GM23338 (cell line): ENCODE results near the gene FSTL3. TPM values are rescaled to one million over a fixed set of nuclear protein-coding genes. Genes with fewer than 3 reads are reported as not detected.

Source experiments
- ATAC-seq: fragments of 200-7000 bp; cut with Tn5 transposase; 3 replicates; pipeline ENCODE4 v1.9.1; 2020
- DNase-seq: peaks from one replicate; pipeline ENCODE4 v3.0.0-alpha.2; 2015; ENCODE audit warnings: low spot score
- H2AFZ ChIP-seq: fragments of 200-600 bp; sonication (generic); 2 replicates; pipeline ENCODE4 v1.8.0; 2016; ENCODE audit warnings: antibody characterized with exemption, mild to moderate bottlenecking, moderate library complexity
- H3F3A ChIP-seq: fragments of 200-600 bp; sonication (generic); replicated peaks from 2 replicates; pipeline ENCODE4 v1.8.0; 2017; ENCODE audit warnings: antibody characterized with exemption, mixed run types, low read depth
- H3K27ac ChIP-seq: fragments of 200-600 bp; sonication (generic); 2 replicates; pipeline ENCODE4 v1.6.1; 2016; ENCODE audit warnings: low read depth
- H3K27me3 ChIP-seq: fragments of 200-600 bp; sonication (generic); 2 replicates; pipeline ENCODE4 v1.8.0; 2016; ENCODE audit warnings: mild to moderate bottlenecking, mixed run types, moderate library complexity; ENCODE audit not compliant: insufficient read depth
- H3K36me3 ChIP-seq: fragments of 200-600 bp; sonication (generic); 2 replicates; pipeline ENCODE4 v1.8.0; 2016; ENCODE audit warnings: mild to moderate bottlenecking; ENCODE audit not compliant: insufficient read depth
- H3K4me1 ChIP-seq: fragments of 200-600 bp; sonication (generic); 2 replicates; pipeline ENCODE4 v1.8.0; 2016; ENCODE audit warnings: mild to moderate bottlenecking, moderate library complexity; ENCODE audit not compliant: insufficient read depth
- H3K4me2 ChIP-seq: fragments of 200-600 bp; sonication (generic); 2 replicates; pipeline ENCODE4 v1.7.1; 2017; ENCODE audit warnings: mixed run types
- H3K4me3 ChIP-seq: fragments of 200-600 bp; sonication (generic); 2 replicates; pipeline ENCODE4 v1.6.1; 2016; ENCODE audit warnings: mixed run types
- H3K79me2 ChIP-seq: fragments of 200-600 bp; sonication (generic); replicated peaks from 2 replicates; pipeline ENCODE4 v1.8.0; 2017; ENCODE audit warnings: mild to moderate bottlenecking; ENCODE audit not compliant: insufficient read depth
- H3K9me2 ChIP-seq: fragments of 200-600 bp; sonication (generic); 2 replicates; pipeline ENCODE4 v1.8.0; 2017; ENCODE audit not compliant: insufficient read depth
- H4K20me1 ChIP-seq: fragments of 200-600 bp; sonication (generic); replicated peaks from 2 replicates; pipeline ENCODE4 v1.8.0; 2017; ENCODE audit warnings: mild to moderate bottlenecking; ENCODE audit not compliant: insufficient read depth
- H3K27ac Mint-ChIP-seq: 2 replicates; pipeline ENCODE4 v1.8.0; 2020; ENCODE audit warnings: inconsistent platforms, mild to moderate bottlenecking, moderate library complexity, mixed read lengths
- H3K27me3 Mint-ChIP-seq: 3 replicates; pipeline ENCODE4 v1.8.0; 2022; ENCODE audit warnings: low read depth, mild to moderate bottlenecking, moderate library complexity, mixed read lengths, inconsistent platforms; ENCODE audit not compliant: insufficient read depth, poor library complexity
- H3K36me3 Mint-ChIP-seq: 3 replicates; pipeline ENCODE4 v1.8.0; 2021; ENCODE audit warnings: low read depth, mild to moderate bottlenecking, inconsistent platforms, moderate library complexity, mixed read lengths
- H3K4me1 Mint-ChIP-seq: 3 replicates; pipeline ENCODE4 v1.8.0; 2020; ENCODE audit warnings: mild to moderate bottlenecking, inconsistent platforms, mixed read lengths
- H3K4me3 Mint-ChIP-seq: 3 replicates; pipeline ENCODE4 v1.8.0; 2021; ENCODE audit warnings: moderate library complexity, mild to moderate bottlenecking, inconsistent platforms, mixed read lengths
- H3K9me3 Mint-ChIP-seq: 3 replicates; pipeline ENCODE4 v1.8.0; 2020; ENCODE audit warnings: moderate library complexity, mild to moderate bottlenecking, inconsistent platforms, mixed read lengths
- CREB1 ChIP-seq: fragments of 250-450 bp; sonication (Bioruptor Pico); IDR thresholded peaks from 2 replicates; pipeline ENCODE4 v1.5.0; 2020; ENCODE audit warnings: low read depth, mild to moderate bottlenecking, moderate library complexity
- EZH2 ChIP-seq: fragments of 200-600 bp; sonication (generic); IDR thresholded peaks from one replicate; pipeline ENCODE4 v1.8.0; 2017; ENCODE audit warnings: antibody characterized with exemption, mild to moderate bottlenecking, low read depth; ENCODE audit not compliant: unreplicated experiment
- EZH2phosphoT487 ChIP-seq: fragments of 200-600 bp; sonication (generic); IDR thresholded peaks from one replicate; pipeline ENCODE4 v1.8.1; 2018; ENCODE audit warnings: antibody characterized with exemption; ENCODE audit not compliant: unreplicated experiment
- STAT1 ChIP-seq: IDR thresholded peaks from one replicate; pipeline ENCODE4 v1.6.1; 2016; ENCODE audit warnings: antibody characterized with exemption; ENCODE audit not compliant: unreplicated experiment
- polyA plus RNA-seq: library from polyadenylated mRNA; unstranded; fragments of >200 nt; fragmentation: Nextera tagmentation; extraction: Ambion mirVana; gene quantifications from 2 replicates; pipeline ENCODE4 v1.2.1, GENCODE V29; 2016
- total RNA-seq: library from RNA; depleted of rRNA; stranded (reverse); fragments of >200 nt; shearing (Covaris generic); gene quantifications from 2 replicates; pipeline ENCODE4 v1.2.3, GENCODE V29; 2014
- TF ChIP-seq, protein P1 (sequence below), 2 experiments: fragments of 200-600 bp in 1 of 2; sonication (generic) in 1 of 2; conservative IDR thresholded peaks; 2 replicates each; pipeline versions ENCODE4 v1.5.1 to v1.6.1; 2016 to 2017; ENCODE audit warnings: antibody characterized with exemption in 2 of 2, low read depth in 2 of 2, mild to moderate bottlenecking in 2 of 2, moderate library complexity in 1 of 2
- TF ChIP-seq, protein P2 (sequence below): fragments of 250-450 bp; sonication (Bioruptor Pico); IDR thresholded peaks from 2 replicates; pipeline ENCODE4 v1.5.0; 2020; ENCODE audit warnings: mild to moderate bottlenecking, moderate library complexity
- TF ChIP-seq, protein P3 (sequence below): IDR thresholded peaks from one replicate; pipeline ENCODE4 v1.6.1; 2018; ENCODE audit warnings: antibody characterized with exemption; ENCODE audit not compliant: unreplicated experiment

FSTL3 gene
- total and polyA plus RNA-seq, 2 experiments from 2014 or later, result 3.1 to 10.1 TPM

DNA sequence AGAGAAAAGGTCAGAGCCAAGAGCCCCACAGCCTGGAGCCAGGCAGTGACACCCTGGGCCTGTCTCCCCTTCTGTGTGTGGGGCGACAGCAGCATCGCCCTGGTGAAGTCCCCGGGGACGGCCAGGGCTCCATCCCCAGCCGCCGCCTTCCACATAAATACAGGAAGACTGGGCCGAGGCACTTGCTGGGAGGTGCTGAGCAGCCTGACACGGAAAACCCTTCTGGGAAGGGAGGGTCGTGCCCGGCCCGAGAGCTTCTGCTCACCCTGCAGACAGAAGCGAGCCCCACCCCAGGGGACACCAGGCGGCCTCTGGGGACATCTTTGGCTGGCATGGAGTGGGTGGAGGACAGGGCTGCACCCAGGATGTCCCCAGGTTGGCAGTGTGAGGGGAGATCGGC, 31.4 kb upstream of the FSTL3 start (continued):
- TF ChIP-seq, protein P1, sequence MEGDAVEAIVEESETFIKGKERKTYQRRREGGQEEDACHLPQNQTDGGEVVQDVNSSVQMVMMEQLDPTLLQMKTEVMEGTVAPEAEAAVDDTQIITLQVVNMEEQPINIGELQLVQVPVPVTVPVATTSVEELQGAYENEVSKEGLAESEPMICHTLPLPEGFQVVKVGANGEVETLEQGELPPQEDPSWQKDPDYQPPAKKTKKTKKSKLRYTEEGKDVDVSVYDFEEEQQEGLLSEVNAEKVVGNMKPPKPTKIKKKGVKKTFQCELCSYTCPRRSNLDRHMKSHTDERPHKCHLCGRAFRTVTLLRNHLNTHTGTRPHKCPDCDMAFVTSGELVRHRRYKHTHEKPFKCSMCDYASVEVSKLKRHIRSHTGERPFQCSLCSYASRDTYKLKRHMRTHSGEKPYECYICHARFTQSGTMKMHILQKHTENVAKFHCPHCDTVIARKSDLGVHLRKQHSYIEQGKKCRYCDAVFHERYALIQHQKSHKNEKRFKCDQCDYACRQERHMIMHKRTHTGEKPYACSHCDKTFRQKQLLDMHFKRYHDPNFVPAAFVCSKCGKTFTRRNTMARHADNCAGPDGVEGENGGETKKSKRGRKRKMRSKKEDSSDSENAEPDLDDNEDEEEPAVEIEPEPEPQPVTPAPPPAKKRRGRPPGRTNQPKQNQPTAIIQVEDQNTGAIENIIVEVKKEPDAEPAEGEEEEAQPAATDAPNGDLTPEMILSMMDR (conservative IDR thresholded peaks at IDR 0.05; ENCODE audit: low read depth in 2 of 2), result no peak
- no peak for TF ChIP-seq STAT1

- no peak overlapping the region for H3K27ac Mint-ChIP-seq
- Histone ChIP-seq H3K27me3 (no peaks in the 10 kb centered on the region), H3K4me1 (no peaks in the 10 kb centered on the region), H3F3A (no peaks in the 10 kb centered on the region), H3K27ac (no peak overlapping the region), H3K4me3 (no peak overlapping the region), H2AFZ (no peak overlapping the region), H3K9me2 (no peaks in the 10 kb centered on the region), H3K79me2 (no peaks in the 10 kb centered on the region), H3K36me3 (0 out of 2 replicates have a peak, but pooled peaks cover 5% of the 10 kb centered on the region), H3K4me2 (no peak overlapping the region), H4K20me1 (no peaks in the 10 kb centered on the region; the same call in 1 of the 2 replicates)
- peaks cover 21% of the 10 kb centered on the region for H3K36me3 Mint-ChIP-seq
- H3K9me3 Mint-ChIP-seq, result no peaks in the 10 kb centered on the region
- no peaks in the 10 kb centered on the region for H3K4me1 Mint-ChIP-seq
- H3K4me3 Mint-ChIP-seq, result no peak overlapping the region
- no peak for TF ChIP-seq CREB1 (CRISPR knock-in tag)
- TF ChIP-seq STAT1, result no peak
- no peak for TF ChIP-seq EZH2phosphoT487
- TF ChIP-seq, protein P1 (conservative IDR thresholded peaks at IDR 0.05; ENCODE audit: low read depth in 2 of 2), result no peak
- TF ChIP-seq, protein P2, sequence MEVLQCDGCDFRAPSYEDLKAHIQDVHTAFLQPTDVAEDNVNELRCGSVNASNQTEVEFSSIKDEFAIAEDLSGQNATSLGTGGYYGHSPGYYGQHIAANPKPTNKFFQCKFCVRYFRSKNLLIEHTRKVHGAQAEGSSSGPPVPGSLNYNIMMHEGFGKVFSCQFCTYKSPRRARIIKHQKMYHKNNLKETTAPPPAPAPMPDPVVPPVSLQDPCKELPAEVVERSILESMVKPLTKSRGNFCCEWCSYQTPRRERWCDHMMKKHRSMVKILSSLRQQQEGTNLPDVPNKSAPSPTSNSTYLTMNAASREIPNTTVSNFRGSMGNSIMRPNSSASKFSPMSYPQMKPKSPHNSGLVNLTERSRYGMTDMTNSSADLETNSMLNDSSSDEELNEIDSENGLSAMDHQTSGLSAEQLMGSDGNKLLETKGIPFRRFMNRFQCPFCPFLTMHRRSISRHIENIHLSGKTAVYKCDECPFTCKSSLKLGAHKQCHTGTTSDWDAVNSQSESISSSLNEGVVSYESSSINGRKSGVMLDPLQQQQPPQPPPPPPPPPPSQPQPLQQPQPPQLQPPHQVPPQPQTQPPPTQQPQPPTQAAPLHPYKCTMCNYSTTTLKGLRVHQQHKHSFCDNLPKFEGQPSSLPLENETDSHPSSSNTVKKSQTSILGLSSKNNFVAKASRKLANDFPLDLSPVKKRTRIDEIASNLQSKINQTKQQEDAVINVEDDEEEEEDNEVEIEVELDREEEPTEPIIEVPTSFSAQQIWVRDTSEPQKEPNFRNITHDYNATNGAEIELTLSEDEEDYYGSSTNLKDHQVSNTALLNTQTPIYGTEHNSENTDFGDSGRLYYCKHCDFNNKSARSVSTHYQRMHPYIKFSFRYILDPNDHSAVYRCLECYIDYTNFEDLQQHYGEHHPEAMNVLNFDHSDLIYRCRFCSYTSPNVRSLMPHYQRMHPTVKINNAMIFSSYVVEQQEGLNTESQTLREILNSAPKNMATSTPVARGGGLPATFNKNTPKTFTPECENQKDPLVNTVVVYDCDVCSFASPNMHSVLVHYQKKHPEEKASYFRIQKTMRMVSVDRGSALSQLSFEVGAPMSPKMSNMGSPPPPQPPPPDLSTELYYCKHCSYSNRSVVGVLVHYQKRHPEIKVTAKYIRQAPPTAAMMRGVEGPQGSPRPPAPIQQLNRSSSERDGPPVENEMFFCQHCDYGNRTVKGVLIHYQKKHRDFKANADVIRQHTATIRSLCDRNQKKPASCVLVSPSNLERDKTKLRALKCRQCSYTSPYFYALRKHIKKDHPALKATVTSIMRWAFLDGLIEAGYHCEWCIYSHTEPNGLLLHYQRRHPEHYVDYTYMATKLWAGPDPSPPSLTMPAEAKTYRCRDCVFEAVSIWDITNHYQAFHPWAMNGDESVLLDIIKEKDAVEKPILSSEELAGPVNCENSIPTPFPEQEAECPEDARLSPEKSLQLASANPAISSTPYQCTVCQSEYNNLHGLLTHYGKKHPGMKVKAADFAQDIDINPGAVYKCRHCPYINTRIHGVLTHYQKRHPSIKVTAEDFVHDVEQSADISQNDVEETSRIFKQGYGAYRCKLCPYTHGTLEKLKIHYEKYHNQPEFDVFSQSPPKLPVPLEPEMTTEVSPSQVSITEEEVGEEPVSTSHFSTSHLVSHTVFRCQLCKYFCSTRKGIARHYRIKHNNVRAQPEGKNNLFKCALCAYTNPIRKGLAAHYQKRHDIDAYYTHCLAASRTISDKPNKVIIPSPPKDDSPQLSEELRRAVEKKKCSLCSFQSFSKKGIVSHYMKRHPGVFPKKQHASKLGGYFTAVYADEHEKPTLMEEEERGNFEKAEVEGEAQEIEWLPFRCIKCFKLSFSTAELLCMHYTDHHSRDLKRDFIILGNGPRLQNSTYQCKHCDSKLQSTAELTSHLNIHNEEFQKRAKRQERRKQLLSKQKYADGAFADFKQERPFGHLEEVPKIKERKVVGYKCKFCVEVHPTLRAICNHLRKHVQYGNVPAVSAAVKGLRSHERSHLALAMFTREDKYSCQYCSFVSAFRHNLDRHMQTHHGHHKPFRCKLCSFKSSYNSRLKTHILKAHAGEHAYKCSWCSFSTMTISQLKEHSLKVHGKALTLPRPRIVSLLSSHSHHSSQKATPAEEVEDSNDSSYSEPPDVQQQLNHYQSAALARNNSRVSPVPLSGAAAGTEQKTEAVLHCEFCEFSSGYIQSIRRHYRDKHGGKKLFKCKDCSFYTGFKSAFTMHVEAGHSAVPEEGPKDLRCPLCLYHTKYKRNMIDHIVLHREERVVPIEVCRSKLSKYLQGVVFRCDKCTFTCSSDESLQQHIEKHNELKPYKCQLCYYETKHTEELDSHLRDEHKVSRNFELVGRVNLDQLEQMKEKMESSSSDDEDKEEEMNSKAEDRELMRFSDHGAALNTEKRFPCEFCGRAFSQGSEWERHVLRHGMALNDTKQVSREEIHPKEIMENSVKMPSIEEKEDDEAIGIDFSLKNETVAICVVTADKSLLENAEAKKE (CRISPR knock-in tag), result no peak
- TF ChIP-seq, protein P3, sequence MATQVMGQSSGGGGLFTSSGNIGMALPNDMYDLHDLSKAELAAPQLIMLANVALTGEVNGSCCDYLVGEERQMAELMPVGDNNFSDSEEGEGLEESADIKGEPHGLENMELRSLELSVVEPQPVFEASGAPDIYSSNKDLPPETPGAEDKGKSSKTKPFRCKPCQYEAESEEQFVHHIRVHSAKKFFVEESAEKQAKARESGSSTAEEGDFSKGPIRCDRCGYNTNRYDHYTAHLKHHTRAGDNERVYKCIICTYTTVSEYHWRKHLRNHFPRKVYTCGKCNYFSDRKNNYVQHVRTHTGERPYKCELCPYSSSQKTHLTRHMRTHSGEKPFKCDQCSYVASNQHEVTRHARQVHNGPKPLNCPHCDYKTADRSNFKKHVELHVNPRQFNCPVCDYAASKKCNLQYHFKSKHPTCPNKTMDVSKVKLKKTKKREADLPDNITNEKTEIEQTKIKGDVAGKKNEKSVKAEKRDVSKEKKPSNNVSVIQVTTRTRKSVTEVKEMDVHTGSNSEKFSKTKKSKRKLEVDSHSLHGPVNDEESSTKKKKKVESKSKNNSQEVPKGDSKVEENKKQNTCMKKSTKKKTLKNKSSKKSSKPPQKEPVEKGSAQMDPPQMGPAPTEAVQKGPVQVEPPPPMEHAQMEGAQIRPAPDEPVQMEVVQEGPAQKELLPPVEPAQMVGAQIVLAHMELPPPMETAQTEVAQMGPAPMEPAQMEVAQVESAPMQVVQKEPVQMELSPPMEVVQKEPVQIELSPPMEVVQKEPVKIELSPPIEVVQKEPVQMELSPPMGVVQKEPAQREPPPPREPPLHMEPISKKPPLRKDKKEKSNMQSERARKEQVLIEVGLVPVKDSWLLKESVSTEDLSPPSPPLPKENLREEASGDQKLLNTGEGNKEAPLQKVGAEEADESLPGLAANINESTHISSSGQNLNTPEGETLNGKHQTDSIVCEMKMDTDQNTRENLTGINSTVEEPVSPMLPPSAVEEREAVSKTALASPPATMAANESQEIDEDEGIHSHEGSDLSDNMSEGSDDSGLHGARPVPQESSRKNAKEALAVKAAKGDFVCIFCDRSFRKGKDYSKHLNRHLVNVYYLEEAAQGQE, result no peak
- no peak for TF ChIP-seq EZH2
- no peak for DNase-seq
- H3K27me3 Mint-ChIP-seq, result peaks cover 16% of the 10 kb centered on the region
- no peak; the same call in 2 of the 3 replicates for ATAC-seq
Observed at GRCh38 chr19:645912-646778, 30.0 kb upstream of the FSTL3 start.
